NB4 (cell line): ENCODE data around the gene PLEKHO2.

Source experiments
- MYC ChIP-seq: IDR thresholded peaks from 2 replicates; pipeline ENCODE4 v1.6.1; 2011; ENCODE audit warnings: low read depth, low read length
- POLR2A ChIP-seq: IDR thresholded peaks from 2 replicates; pipeline ENCODE4 v1.6.1; 2011; ENCODE audit warnings: mild to moderate bottlenecking; ENCODE audit not compliant: insufficient read length; ENCODE audit errors: extremely low read depth
- TF ChIP-seq, protein P1 (sequence below): IDR thresholded peaks from one replicate; pipeline ENCODE4 v1.5.1; 2012; ENCODE audit warnings: low read depth, low read length
- TF ChIP-seq, protein P2 (sequence below): IDR thresholded peaks from 2 replicates; pipeline ENCODE4 v1.6.1; 2011; ENCODE audit warnings: low read depth, low read length

DNA sequence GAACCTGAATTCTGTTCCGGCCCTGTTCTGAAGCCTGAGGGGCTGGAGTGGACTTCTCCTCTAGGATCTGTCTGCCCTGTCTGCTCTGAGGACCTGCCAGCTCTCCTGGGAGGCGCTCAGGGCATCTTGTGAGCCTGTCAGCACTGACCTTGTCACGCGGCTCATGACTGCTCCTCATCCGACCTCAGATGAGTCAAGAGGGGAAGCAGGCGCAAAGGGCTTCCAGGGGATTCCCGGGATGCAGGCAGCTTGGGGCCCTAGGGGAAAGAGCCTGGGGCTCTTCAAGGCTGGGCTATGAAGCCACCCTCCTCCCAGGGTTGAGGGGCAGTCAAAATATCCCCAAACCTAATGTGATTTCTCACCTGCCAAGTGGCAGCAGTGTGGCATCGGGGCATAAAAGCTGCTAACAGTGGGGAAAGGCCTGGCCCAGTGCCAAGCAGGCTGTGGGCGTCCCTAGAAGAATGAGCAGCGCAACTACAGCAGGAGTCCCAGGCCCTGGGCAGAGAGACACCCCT, 42.3 kb downstream of the PLEKHO2 start:
- TF ChIP-seq, protein P1, sequence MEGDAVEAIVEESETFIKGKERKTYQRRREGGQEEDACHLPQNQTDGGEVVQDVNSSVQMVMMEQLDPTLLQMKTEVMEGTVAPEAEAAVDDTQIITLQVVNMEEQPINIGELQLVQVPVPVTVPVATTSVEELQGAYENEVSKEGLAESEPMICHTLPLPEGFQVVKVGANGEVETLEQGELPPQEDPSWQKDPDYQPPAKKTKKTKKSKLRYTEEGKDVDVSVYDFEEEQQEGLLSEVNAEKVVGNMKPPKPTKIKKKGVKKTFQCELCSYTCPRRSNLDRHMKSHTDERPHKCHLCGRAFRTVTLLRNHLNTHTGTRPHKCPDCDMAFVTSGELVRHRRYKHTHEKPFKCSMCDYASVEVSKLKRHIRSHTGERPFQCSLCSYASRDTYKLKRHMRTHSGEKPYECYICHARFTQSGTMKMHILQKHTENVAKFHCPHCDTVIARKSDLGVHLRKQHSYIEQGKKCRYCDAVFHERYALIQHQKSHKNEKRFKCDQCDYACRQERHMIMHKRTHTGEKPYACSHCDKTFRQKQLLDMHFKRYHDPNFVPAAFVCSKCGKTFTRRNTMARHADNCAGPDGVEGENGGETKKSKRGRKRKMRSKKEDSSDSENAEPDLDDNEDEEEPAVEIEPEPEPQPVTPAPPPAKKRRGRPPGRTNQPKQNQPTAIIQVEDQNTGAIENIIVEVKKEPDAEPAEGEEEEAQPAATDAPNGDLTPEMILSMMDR, result no peak
- TF ChIP-seq POLR2A, result no peak
- TF ChIP-seq, protein P2, sequence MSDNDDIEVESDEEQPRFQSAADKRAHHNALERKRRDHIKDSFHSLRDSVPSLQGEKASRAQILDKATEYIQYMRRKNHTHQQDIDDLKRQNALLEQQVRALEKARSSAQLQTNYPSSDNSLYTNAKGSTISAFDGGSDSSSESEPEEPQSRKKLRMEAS, result no peak
- TF ChIP-seq MYC, result no peak
